Spleen (tissue), 13 donors: ENCODE results near the gene TRPV2. TPM values are rescaled to one million over a fixed set of nuclear protein-coding genes. Genes with fewer than 3 reads are reported as not detected.
A peak's percentile ranks its signal among the peaks of the same experiment; 100 is the strongest.

Experiments
- DNase-seq: peaks from one replicate; pipeline ENCODE4 v3.0.0-alpha.2; 2020
- H3K27ac ChIP-seq, 8 donors: fragments of 200-600 bp; sonication (generic) in 7 of 8; 1 replicate in 4 of 8; 2 replicates in 4 of 8; pipeline versions ENCODE4 v1.5.0 to v1.8.0; 2016 to 2021; ENCODE audit warnings: inconsistent platforms in 4 of 8, mild to moderate bottlenecking in 4 of 8, moderate library complexity in 1 of 8
- H3K27me3 ChIP-seq, 7 donors: fragments of 200-600 bp; sonication (generic) in 6 of 7; replicated peaks in 1 of 7; 1 replicate in 4 of 7; 2 replicates in 3 of 7; pipeline versions ENCODE4 v1.5.0 to v1.8.0; 2016 to 2021; ENCODE audit warnings: inconsistent platforms in 3 of 7, mild to moderate bottlenecking in 1 of 7
- H3K36me3 ChIP-seq, 6 donors: fragments of 200-600 bp; sonication (generic) in 5 of 6; 1 replicate in 4 of 6; 2 replicates in 2 of 6; pipeline versions ENCODE4 v1.5.0 to v1.8.0; 2016 to 2021; ENCODE audit warnings: inconsistent platforms in 2 of 6
- H3K4me1 ChIP-seq, 6 donors: fragments of 200-600 bp; sonication (generic) in 5 of 6; 1 replicate in 3 of 6; 2 replicates in 3 of 6; pipeline versions ENCODE4 v1.5.0 to v1.8.0; 2016 to 2021; ENCODE audit warnings: inconsistent platforms in 3 of 6
- H3K4me3 ChIP-seq, 8 donors: fragments of 200-600 bp; sonication (generic) in 7 of 8; 1 replicate in 4 of 8; 2 replicates in 4 of 8; pipeline versions ENCODE4 v1.5.0 to v1.8.0; 2016 to 2021; ENCODE audit warnings: inconsistent platforms in 4 of 8, mild to moderate bottlenecking in 4 of 8, moderate library complexity in 2 of 8
- H3K9me3 ChIP-seq, 8 donors: fragments of 200-600 bp; sonication (generic) in 7 of 8; 1 replicate in 4 of 8; 2 replicates in 4 of 8; pipeline versions ENCODE4 v1.5.0 to v1.8.0; 2016 to 2021; ENCODE audit warnings: inconsistent platforms in 4 of 8
- POLR2A ChIP-seq, 3 donors: fragments of 450-650 bp; IDR thresholded peaks; one replicate each; pipeline ENCODE4 v1.5.1; 2017; ENCODE audit warnings: antibody characterized with exemption in 3 of 3, mild to moderate bottlenecking in 1 of 3
- POLR2AphosphoS5 ChIP-seq, 3 donors: sonication (generic); formaldehyde crosslinking; IDR thresholded peaks; one replicate each; pipeline ENCODE4 v1.5.1; 2017; ENCODE audit warnings: antibody characterized with exemption in 3 of 3
- WGBS, 5 donors: extraction: QIAGEN DNeasy Blood & Tissue Kit in 3 of 5; methylation state at CpG; one replicate each; pipeline versions ENCODE4 v1.1.5 to v1.1.7; 2013 to 2018; 5-methylcytosine and 5-hydroxymethylcytosine counted together
- intact Hi-C: fragments of 100-400 bp; cut with DNase I; formaldehyde crosslinking; loops from one replicate; pipeline ENCODE4 v1.15.0; 2023; ENCODE audit warnings: low total_unique reads
- long read RNA-seq, 2 donors: transcript quantifications; one replicate each; lab custom pipeline, GENCODE V29; 2026
- polyA plus RNA-seq, 3 donors: library from polyadenylated mRNA; stranded (reverse); fragments of 200-250 nt; gene quantifications; one replicate each; pipeline ENCODE4 v1.2.1, GENCODE V29; 2013
- total RNA-seq, 7 donors: library from RNA; depleted of rRNA in 3 of 7; stranded (reverse); fragments of >200 nt in 3 of 7; fragmentation: NEBNext Ultra II Directional in 4 of 7; extraction: Animal tissue kit (Norgen Biotek cat#: 25700) in 4 of 7; gene quantifications; one replicate each; pipeline versions ENCODE4 v1.1.0 to v1.2.1, GENCODE V29; 2016 to 2021
- TF ChIP-seq, protein P1 (sequence below), 11 experiments: fragments of 200-600 bp in 7 of 11; fragments of 450-650 bp in 4 of 11; sonication (generic) in 4 of 11; IDR thresholded peaks in 8 of 11; conservative IDR thresholded peaks in 3 of 11; 1 replicate in 7 of 11; 2 replicates in 4 of 11; pipeline versions ENCODE4 v1.4.0 to v1.8.0; 2016 to 2021; ENCODE audit warnings: antibody characterized with exemption in 11 of 11, inconsistent platforms in 4 of 11, mild to moderate bottlenecking in 1 of 11
- donor health status: healthy with polysubstance abuse.
- donor health status: DM: no; HTN: no; CAD: no; lungs with moderate emphysema.
- donor health status: DM: no; HTN: no; CAD: no.
- donor health status: Bipolar disorder and iron deficiency.
- donor health status: healthy.
- donor health status: DM: no; HTN: no; CAD: no.
- donor health status: DM: yes; HTN: yes; CAD: no.

Gene TRPV2, protein sequence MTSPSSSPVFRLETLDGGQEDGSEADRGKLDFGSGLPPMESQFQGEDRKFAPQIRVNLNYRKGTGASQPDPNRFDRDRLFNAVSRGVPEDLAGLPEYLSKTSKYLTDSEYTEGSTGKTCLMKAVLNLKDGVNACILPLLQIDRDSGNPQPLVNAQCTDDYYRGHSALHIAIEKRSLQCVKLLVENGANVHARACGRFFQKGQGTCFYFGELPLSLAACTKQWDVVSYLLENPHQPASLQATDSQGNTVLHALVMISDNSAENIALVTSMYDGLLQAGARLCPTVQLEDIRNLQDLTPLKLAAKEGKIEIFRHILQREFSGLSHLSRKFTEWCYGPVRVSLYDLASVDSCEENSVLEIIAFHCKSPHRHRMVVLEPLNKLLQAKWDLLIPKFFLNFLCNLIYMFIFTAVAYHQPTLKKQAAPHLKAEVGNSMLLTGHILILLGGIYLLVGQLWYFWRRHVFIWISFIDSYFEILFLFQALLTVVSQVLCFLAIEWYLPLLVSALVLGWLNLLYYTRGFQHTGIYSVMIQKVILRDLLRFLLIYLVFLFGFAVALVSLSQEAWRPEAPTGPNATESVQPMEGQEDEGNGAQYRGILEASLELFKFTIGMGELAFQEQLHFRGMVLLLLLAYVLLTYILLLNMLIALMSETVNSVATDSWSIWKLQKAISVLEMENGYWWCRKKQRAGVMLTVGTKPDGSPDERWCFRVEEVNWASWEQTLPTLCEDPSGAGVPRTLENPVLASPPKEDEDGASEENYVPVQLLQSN
- 10 to 100 TPM; 44.8 to 85.7 (median 50.2) TPM for total RNA-seq
- 10 to 100 TPM; 37.0 to 61.3 (median 55.0) TPM for polyA plus RNA-seq
- long read RNA-seq, donor 1, partial matches to known transcripts: 0 of 4 reads
- long read RNA-seq, donor 1, other reads (novel, unspliced or antisense): 0 of 4 reads
- long read RNA-seq, donor 2, partial matches to known transcripts: 0 of 2 reads
- long read RNA-seq, donor 2, other reads (novel, unspliced or antisense): 0 of 2 reads

DNA sequence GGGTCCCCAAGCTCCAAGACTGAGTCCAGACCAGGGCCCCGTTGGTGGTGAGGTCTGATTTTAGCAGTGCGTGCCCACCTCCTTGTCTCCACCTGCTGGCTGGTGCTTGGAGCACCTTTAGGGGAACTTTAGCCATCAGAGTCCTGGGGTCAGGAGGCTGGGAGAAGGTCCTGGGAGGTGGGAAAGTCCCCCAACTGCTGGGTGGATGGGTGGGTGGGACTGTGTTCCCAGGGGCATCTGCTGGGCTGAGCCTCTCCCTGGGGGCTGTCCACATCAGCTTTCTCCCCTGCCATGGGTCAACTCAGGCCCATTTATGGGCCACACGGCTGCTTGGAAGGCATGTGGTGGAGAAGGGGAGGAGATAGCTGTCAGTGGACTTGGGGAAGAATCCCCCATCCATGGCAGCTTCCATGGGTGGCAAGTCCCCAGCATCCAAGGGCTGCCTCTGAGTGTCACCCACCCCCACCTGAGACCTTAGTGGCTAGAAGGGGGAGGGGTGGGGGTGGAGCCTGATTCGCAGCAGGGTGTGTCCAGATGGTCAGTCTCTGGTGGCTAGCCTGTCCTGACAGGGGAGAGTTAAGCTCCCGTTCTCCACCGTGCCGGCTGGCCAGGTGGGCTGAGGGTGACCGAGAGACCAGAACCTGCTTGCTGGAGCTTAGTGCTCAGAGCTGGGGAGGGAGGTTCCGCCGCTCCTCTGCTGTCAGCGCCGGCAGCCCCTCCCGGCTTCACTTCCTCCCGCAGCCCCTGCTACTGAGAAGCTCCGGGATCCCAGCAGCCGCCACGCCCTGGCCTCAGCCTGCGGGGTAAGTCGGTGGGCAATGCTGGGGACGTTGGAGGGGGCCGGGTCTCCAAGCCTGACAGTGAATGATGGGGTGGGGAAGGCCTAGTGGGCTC, at the start of gene TRPV2:
TRPV2 (plus strand) TSS at position 541 of the 894 bp plus-strand sequence. CDS start 2,098 bp downstream, outside the sequence.
- Histone ChIP-seq H3K4me1 (peaks cover 24 to 58% (median 47%) of the 10 kb centered on the region in 6 donors), H3K4me3 (peak within 1 kb of the TSS; percentile 62 to 92 (median 75)), H3K27me3 (no peaks in the 10 kb centered on the region), H3K36me3 (peaks cover 0 to 30% (median 28%) of the 10 kb centered on the region in 6 donors), H3K27ac (peak within 1 kb of the TSS; percentile 91 to 96 (median 94)), H3K9me3 (no peaks in the 10 kb centered on the region)
- peak; percentile 51 to 82 (median 72) for TF ChIP-seq POLR2AphosphoS5 (IDR thresholded peaks at IDR 0.05)
- TF ChIP-seq, protein P1, sequence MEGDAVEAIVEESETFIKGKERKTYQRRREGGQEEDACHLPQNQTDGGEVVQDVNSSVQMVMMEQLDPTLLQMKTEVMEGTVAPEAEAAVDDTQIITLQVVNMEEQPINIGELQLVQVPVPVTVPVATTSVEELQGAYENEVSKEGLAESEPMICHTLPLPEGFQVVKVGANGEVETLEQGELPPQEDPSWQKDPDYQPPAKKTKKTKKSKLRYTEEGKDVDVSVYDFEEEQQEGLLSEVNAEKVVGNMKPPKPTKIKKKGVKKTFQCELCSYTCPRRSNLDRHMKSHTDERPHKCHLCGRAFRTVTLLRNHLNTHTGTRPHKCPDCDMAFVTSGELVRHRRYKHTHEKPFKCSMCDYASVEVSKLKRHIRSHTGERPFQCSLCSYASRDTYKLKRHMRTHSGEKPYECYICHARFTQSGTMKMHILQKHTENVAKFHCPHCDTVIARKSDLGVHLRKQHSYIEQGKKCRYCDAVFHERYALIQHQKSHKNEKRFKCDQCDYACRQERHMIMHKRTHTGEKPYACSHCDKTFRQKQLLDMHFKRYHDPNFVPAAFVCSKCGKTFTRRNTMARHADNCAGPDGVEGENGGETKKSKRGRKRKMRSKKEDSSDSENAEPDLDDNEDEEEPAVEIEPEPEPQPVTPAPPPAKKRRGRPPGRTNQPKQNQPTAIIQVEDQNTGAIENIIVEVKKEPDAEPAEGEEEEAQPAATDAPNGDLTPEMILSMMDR (IDR thresholded peaks at IDR 0.05 in 8 of 11, conservative IDR thresholded peaks at IDR 0.05 in 3 of 11): peak in 9 of 11 experiments; percentile 33 to 57 (median 51)
- TF ChIP-seq POLR2A (IDR thresholded peaks at IDR 0.05): no peak
- intact Hi-C loops: loop anchor here (10.0 kb wide), 1 partner anchor 50 kb away; no protein-coding TSS in a partner anchor
- peak; percentile 94 for DNase-seq
- WGBS, 5 donors: 0 to 4% (median 3%) methylated on average over 6 to 21 of the region's 21 CpGs

DNA sequence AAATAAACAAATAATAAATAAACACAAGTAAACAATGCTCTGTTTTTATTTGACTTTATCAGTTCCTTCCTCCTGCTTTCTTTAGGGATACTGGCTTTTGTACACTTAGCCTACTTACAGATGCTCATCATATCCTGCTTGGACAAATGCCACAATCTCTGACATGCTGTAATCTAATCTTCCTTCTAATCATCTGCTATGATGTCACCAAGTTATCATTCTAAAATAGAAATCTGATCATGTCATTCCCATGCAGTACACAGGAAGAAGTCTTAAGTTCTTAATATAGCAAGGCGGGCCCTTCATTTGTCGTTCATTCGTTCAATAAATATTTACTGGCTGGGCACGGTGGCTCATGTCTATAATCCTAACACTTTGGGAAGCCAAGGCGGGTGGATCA, 43.6 kb upstream of the TRPV2 start:
- 71 to 84% (median 80%) methylated on average over 5 of the region's 5 CpGs for WGBS, 5 donors
- Histone ChIP-seq H3K27me3 (no peaks in the 10 kb centered on the region), H3K36me3 (no peaks in the 10 kb centered on the region), H3K4me3 (no peak overlapping the region), H3K27ac (no peak overlapping the region), H3K9me3 (no peaks in the 10 kb centered on the region), H3K4me1 (no peaks in the 10 kb centered on the region)
- no peak for DNase-seq
- TF ChIP-seq POLR2A (IDR thresholded peaks at IDR 0.05) (no peak), POLR2AphosphoS5 (IDR thresholded peaks at IDR 0.05) (no peak)
- TF ChIP-seq, protein P1 (IDR thresholded peaks at IDR 0.05 in 8 of 11, conservative IDR thresholded peaks at IDR 0.05 in 3 of 11): no peak
- intact Hi-C loops: no loop called here

DNA sequence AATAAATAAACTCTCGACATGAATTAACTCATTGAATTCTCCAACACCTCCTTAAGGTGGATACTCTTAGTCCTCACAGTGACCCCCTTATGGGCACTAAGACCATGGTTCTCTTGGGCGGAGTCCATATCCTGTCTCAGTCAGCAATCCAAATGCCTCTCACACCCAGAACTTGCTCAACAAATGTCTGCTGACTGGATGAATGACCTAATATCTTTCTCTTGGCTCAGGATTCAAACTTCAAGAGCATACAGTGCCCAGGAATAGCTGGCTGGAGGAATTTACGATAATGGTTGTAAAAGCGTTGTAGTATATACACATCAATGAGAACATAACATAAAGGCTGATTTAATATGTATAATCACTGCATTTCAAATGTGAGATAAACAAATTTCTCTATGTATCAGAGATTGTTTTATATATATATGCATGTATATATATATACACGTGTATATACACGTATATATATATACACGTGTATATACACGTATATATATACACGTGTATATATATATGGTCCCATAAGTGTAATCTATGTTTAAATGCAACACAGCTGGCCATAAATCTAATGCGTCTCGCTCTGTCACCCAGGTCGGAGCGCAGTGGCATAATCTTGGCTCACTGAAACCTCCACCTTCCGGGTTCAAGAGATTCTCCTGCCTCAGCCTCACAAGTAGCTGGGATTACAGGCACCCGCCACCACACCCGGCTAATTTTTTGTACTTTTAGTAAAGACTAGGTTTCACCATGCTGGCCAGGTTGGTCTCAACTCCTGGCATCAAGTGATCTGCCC, 41.0 kb upstream of the TRPV2 start:
- H3K27ac ChIP-seq: no peak overlapping the region
- no peaks in the 10 kb centered on the region for H3K27me3 ChIP-seq
- WGBS, 5 donors: 87 to 95% (median 92%) methylated on average over 16 of the region's 16 CpGs
- TF ChIP-seq POLR2A (IDR thresholded peaks at IDR 0.05) (no peak), POLR2AphosphoS5 (IDR thresholded peaks at IDR 0.05) (no peak)
- TF ChIP-seq, protein P1 (IDR thresholded peaks at IDR 0.05 in 8 of 11, conservative IDR thresholded peaks at IDR 0.05 in 3 of 11): no peak
- no peak for DNase-seq
- no peaks in the 10 kb centered on the region for H3K36me3 ChIP-seq
- no peaks in the 10 kb centered on the region for H3K9me3 ChIP-seq
- intact Hi-C loops: no loop called here
- peaks cover 0 to 4% (median 0%) of the 10 kb centered on the region in 6 donors for H3K4me1 ChIP-seq
- no peak overlapping the region for H3K4me3 ChIP-seq
